Progenitor cell of endocrine pancreas (in vitro differentiated cells): ENCODE results near the gene SUMO3. TPM values are rescaled to one million over a fixed set of nuclear protein-coding genes. Genes with fewer than 3 reads are reported as not detected.

Experiments used
- DNase-seq: peaks from one replicate; pipeline ENCODE4 v3.0.0; 2021; ENCODE audit warnings: low spot score; ENCODE audit not compliant: unreplicated experiment
- H3K27ac Mint-ChIP-seq: 2 replicates; pipeline ENCODE4 v1.8.0; 2021; ENCODE audit warnings: mild to moderate bottlenecking, moderate library complexity, mixed read lengths
- H3K27me3 Mint-ChIP-seq: 2 replicates; pipeline ENCODE4 v1.8.0; 2021; ENCODE audit warnings: mixed read lengths
- H3K36me3 Mint-ChIP-seq: 2 replicates; pipeline ENCODE4 v1.8.0; 2022; ENCODE audit warnings: mixed read lengths; ENCODE audit not compliant: insufficient read depth
- H3K4me1 Mint-ChIP-seq: 2 replicates; pipeline ENCODE4 v1.8.0; 2021; ENCODE audit warnings: low read depth, mixed read lengths
- H3K4me3 Mint-ChIP-seq: 2 replicates; pipeline ENCODE4 v1.8.0; 2021; ENCODE audit warnings: low read depth, mild to moderate bottlenecking, moderate library complexity, mixed read lengths
- H3K9me3 Mint-ChIP-seq: 2 replicates; pipeline ENCODE4 v1.8.0; 2021; ENCODE audit warnings: low read depth, mixed read lengths
- total RNA-seq: library from RNA; stranded (reverse); gene quantifications from 2 replicates; pipeline ENCODE4 v1.2.1, GENCODE V29; 2021
- TF ChIP-seq, protein P1 (sequence below): fragments of 200-600 bp; sonication (generic); IDR thresholded peaks from one replicate; pipeline ENCODE4 v1.5.0; 2021; ENCODE audit warnings: antibody characterized with exemption, mild to moderate bottlenecking; ENCODE audit not compliant: unreplicated experiment

SUMO3 gene
- total RNA-seq, 1 donor from 2014 or later, result 65.0 TPM

DNA sequence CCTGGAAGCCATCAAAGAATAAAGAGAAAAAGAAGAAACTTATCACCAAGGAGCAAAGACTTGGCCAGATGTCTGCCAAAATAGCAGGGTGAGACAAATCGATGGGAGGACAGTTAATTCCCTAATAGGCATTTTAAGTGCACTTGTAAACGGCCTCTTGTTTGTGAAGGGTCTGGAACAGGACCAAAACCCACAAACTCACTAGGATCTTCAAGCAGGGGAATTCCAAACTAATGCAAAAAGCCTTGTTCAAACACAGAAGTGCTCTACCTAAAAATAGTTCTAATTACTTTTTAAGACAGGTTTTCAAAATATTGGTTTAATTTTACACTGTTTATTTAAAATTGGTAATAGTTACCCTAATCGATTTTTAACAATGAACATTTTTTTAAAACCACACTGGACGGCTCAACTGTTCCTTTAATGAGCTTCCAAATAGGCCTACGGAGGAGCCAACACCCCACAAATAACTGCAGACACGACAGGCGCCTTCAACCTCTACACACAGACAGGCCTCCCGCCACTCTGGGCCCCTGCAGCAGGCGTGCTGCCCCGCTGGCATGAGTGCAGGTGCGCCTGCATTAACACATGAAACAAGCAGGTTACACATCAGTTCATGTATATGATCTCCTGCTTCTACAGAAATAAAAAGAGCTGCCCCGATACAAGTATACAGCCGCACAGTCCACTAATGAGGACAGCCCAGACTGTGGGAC is 32.1 kb downstream of the SUMO3 start:
- Mint-ChIP-seq H3K4me3 (no peak overlapping the region), H3K4me1 (peaks cover 3% of the 10 kb centered on the region), H3K9me3 (peaks cover 4% of the 10 kb centered on the region), H3K27me3 (no peaks in the 10 kb centered on the region), H3K27ac (no peak overlapping the region), H3K36me3 (peaks cover 18% of the 10 kb centered on the region)
- TF ChIP-seq, protein P1, sequence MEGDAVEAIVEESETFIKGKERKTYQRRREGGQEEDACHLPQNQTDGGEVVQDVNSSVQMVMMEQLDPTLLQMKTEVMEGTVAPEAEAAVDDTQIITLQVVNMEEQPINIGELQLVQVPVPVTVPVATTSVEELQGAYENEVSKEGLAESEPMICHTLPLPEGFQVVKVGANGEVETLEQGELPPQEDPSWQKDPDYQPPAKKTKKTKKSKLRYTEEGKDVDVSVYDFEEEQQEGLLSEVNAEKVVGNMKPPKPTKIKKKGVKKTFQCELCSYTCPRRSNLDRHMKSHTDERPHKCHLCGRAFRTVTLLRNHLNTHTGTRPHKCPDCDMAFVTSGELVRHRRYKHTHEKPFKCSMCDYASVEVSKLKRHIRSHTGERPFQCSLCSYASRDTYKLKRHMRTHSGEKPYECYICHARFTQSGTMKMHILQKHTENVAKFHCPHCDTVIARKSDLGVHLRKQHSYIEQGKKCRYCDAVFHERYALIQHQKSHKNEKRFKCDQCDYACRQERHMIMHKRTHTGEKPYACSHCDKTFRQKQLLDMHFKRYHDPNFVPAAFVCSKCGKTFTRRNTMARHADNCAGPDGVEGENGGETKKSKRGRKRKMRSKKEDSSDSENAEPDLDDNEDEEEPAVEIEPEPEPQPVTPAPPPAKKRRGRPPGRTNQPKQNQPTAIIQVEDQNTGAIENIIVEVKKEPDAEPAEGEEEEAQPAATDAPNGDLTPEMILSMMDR, result no peak
- no peak for DNase-seq

DNA sequence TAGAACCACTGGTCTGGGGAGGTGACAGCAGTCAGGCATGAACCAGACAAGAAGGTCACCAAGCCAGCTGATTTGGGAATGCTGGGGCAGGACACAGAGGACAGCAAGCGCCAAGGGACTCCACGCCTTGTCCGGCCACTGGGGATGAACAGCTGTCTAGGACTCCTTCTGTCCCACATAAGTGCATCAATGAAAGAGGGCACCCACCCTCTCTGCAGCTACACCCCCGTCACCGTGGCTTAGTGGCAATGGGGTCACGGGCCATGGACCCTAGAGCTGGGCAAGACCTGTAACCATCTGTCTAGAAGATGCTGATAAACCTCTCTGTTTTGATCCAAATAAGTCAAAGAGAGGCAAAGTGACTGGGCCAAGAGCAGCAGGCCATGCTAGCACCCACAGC is 33.1 kb downstream of the SUMO3 start:
- no peak overlapping the region for H3K4me3 Mint-ChIP-seq
- no peaks in the 10 kb centered on the region for H3K27me3 Mint-ChIP-seq
- peaks cover 12% of the 10 kb centered on the region for H3K4me1 Mint-ChIP-seq
- no peak overlapping the region for H3K27ac Mint-ChIP-seq
- H3K36me3 Mint-ChIP-seq, result peaks cover 17% of the 10 kb centered on the region
- no peak for DNase-seq
- H3K9me3 Mint-ChIP-seq, result peaks cover 4% of the 10 kb centered on the region
- TF ChIP-seq, protein P1, result no peak

DNA sequence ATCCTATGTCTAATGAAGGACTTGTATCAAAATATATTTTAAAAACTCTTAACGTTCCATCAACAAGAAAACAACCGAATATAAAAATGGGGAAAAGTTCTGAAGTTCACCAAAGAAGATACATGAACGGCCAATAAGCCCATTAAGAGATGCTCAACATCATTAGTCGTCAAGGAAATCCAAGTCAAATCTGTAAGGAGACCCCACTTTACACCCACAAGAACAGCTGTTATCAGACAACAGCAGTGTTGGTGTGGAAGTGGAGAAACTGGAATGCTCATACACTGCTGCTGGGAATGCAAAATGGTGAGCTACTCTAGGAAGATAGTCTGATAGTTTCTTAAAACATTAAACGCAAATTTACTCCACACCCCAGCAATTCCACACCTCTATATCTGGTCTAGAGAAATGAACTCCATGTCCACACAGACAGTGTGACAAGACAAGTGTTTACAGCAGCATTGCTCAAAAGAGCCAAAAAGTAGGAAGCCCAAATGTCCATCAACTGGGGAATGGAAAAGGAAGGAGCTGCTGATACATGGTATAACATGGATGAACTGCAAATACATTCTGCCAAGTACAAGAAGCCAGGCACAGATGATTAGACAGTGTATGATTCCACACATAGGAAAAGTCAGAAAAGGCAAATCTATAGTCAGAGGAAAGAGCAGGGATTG is 34.7 kb downstream of the SUMO3 start:
- Mint-ChIP-seq H3K27me3 (no peaks in the 10 kb centered on the region), H3K9me3 (peaks cover 4% of the 10 kb centered on the region), H3K4me1 (peaks cover 24% of the 10 kb centered on the region), H3K36me3 (peaks cover 16% of the 10 kb centered on the region), H3K27ac (no peak overlapping the region), H3K4me3 (no peak overlapping the region)
- TF ChIP-seq, protein P1, result no peak
- DNase-seq, result no peak

DNA sequence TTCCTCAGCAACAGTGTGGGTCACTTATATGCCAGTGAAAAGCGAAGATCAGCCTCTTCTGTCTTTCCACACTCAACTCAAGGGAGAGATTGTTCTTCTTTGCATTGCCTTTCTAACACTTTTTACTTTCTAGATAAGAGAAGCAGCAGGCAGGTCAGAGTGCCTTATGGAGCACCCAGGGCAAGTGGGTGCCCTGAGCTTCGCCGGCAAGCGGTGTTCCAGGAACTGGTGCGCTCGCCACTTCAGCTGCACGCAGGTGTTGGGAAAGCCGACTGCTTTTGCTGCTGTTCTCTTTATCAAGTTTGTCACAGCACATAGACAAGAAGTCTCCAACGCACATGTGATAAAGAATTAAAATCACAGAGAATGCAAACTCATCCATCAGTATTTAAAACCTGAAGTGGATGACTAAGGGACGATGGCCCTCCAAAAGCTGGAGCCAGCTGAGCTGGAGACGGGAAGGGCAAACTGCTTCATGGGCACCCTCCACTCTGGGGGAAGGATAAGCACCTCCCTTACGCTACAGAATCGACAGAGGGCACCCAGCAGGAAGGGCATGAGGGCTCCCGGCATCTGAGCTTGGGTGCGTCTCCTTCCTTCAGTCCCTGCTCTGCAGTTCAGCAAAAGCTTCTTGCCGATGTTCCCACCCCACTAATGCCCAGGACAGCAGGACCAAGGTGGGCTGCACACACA is 36.9 kb downstream of the SUMO3 start:
- Mint-ChIP-seq H3K27me3 (no peaks in the 10 kb centered on the region), H3K27ac (no peak overlapping the region), H3K4me1 (peaks cover 27% of the 10 kb centered on the region), H3K4me3 (no peak overlapping the region), H3K9me3 (peaks cover 4% of the 10 kb centered on the region), H3K36me3 (peaks cover 17% of the 10 kb centered on the region)
- TF ChIP-seq, protein P1, result no peak
- no peak for DNase-seq

DNA sequence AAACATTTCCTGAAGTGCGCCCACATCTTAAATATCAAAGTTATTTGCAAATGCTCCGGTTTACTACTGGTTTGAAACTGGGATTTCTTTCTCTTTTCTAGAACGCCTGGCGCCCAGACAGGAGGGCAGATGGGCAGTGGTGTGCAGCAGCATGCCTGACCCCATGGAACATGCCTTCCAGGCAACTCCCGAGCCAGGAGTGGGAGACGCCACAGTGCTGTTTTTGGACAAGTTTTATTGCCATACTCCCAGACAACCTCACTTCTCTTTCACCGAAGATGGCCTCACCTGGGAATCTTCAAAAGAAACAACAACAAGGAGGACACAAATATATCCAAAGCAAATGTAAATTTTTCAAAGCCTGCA is 37.7 kb downstream of the SUMO3 start:
- Mint-ChIP-seq H3K4me1 (peaks cover 27% of the 10 kb centered on the region), H3K4me3 (peak overlapping the region; percentile 33), H3K27me3 (no peaks in the 10 kb centered on the region), H3K27ac (peak overlapping the region; percentile 95), H3K9me3 (peaks cover 4% of the 10 kb centered on the region), H3K36me3 (peaks cover 12% of the 10 kb centered on the region)
- TF ChIP-seq, protein P1, result no peak
- no peak for DNase-seq
